Lung (tissue), 12 donors: ENCODE measurements around the gene C11orf71. TPM values are rescaled to one million over a fixed set of nuclear protein-coding genes. Genes with fewer than 3 reads are reported as not detected.

Source experiments
- ATAC-seq: fragments of 200-7000 bp; cut with Tn5 transposase; one replicate; pipeline ENCODE4 v1.9.1; 2020; ENCODE audit warnings: moderate number of reproducible peaks; ENCODE audit not compliant: insufficient read depth, low FRiP score
- DNase-seq, 3 donors: peaks; one replicate each; pipeline ENCODE4 v3.0.0-alpha.2; 2013 to 2017
- H3K27ac ChIP-seq, 2 donors: one replicate each; pipeline ENCODE4 v1.5.1; 2013; ENCODE audit warnings: mild to moderate bottlenecking in 2 of 2, moderate library complexity in 2 of 2, control low read depth in 1 of 2, inconsistent platforms in 1 of 2, low read depth in 1 of 2, low read length in 1 of 2
- H3K27me3 ChIP-seq, 3 donors: one replicate each; pipeline ENCODE4 v1.5.1; 2013; ENCODE audit warnings: low read length in 2 of 3; ENCODE audit not compliant: control insufficient read depth in 3 of 3, insufficient read depth in 3 of 3
- H3K36me3 ChIP-seq, 4 donors: one replicate each; pipeline ENCODE4 v1.5.1; 2013; ENCODE audit warnings: low read length in 4 of 4, mild to moderate bottlenecking in 1 of 4, moderate library complexity in 1 of 4; ENCODE audit not compliant: control insufficient read depth in 4 of 4, insufficient read depth in 4 of 4
- H3K4me1 ChIP-seq, 5 donors: one replicate each; pipeline ENCODE4 v1.5.1; 2013; ENCODE audit warnings: low read length in 5 of 5, mild to moderate bottlenecking in 2 of 5, moderate library complexity in 1 of 5; ENCODE audit not compliant: control insufficient read depth in 5 of 5, insufficient read depth in 5 of 5
- H3K4me3 ChIP-seq: one replicate; pipeline ENCODE4 v1.5.1; 2013; ENCODE audit warnings: mild to moderate bottlenecking, control low read depth, moderate library complexity
- H3K9ac ChIP-seq, 2 donors: one replicate each; pipeline ENCODE4 v1.5.1; 2013; ENCODE audit warnings: low read length in 2 of 2, control low read depth in 1 of 2; ENCODE audit not compliant: insufficient read depth in 1 of 2
- H3K9me3 ChIP-seq, 4 donors: one replicate each; pipeline ENCODE4 v1.5.1; 2013; ENCODE audit warnings: low read length in 3 of 4, mild to moderate bottlenecking in 1 of 4, moderate library complexity in 1 of 4; ENCODE audit not compliant: control insufficient read depth in 4 of 4, insufficient read depth in 3 of 4
- WGBS, 2 donors: extraction: QIAGEN DNeasy Blood & Tissue Kit; methylation state at CpG; one replicate each; pipeline ENCODE4 v1.1.7; 2013; 5-methylcytosine and 5-hydroxymethylcytosine counted together
- polyA plus RNA-seq, 2 donors: library from polyadenylated mRNA; stranded (reverse); fragments of 200-250 nt; gene quantifications; one replicate each; pipeline ENCODE4 v1.2.1, GENCODE V29; 2013
- total RNA-seq, 2 donors: library from RNA; depleted of rRNA in 1 of 2; stranded (reverse); fragments of >200 nt in 1 of 2; gene quantifications; one replicate each; pipeline ENCODE4 v1.2.1, GENCODE V29; 2014 to 2021
- TF ChIP-seq, protein P1 (sequence below): IDR thresholded peaks from 2 replicates; pipeline ENCODE4 v1.5.1; 2012; ENCODE audit warnings: mild to moderate bottlenecking; ENCODE audit errors: control extremely low read depth, extremely low read depth
- donor health status: control.
- donor health status: control.
- donor health status: Bipolar disorder and iron deficiency.
- donor health status: healthy.
- donor health status: DM: yes; HTN: yes; CAD: no.

C11orf71 gene
- total and polyA plus RNA-seq, 4 donors, result 10.1 to 14.4 (median 11.2) TPM

DNA sequence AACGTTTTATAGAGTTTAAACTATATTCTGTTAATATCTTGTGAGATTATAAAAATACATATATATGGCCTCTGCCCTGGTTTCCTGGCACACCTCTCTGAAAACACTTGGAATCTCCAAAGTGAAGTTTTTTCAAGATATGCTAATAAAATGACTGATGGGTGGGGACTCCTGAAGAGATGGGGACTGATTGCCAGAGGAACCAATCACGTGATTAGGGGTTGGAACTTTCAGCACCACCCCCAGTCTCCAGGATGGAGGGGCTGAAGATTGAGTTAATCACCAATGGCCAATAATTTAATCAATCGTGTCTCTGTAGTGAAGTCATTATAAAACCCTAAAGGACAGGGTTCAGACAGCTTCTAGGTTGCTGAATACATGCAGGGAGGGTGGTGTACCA, 37.4 kb downstream of the C11orf71 start:
- DNase-seq (no peak), ATAC-seq (no peak)
- Histone ChIP-seq H3K9me3 (no peaks in the 10 kb centered on the region), H3K27ac (no peak overlapping the region), H3K36me3 (no peaks in the 10 kb centered on the region), H3K4me1 (no peaks in the 10 kb centered on the region), H3K9ac (no peak overlapping the region), H3K27me3 (no peaks in the 10 kb centered on the region), H3K4me3 (no peak overlapping the region)
- 69 to 79% methylated on average over 3 of the region's 3 CpGs for WGBS, 2 donors
- TF ChIP-seq, protein P1, sequence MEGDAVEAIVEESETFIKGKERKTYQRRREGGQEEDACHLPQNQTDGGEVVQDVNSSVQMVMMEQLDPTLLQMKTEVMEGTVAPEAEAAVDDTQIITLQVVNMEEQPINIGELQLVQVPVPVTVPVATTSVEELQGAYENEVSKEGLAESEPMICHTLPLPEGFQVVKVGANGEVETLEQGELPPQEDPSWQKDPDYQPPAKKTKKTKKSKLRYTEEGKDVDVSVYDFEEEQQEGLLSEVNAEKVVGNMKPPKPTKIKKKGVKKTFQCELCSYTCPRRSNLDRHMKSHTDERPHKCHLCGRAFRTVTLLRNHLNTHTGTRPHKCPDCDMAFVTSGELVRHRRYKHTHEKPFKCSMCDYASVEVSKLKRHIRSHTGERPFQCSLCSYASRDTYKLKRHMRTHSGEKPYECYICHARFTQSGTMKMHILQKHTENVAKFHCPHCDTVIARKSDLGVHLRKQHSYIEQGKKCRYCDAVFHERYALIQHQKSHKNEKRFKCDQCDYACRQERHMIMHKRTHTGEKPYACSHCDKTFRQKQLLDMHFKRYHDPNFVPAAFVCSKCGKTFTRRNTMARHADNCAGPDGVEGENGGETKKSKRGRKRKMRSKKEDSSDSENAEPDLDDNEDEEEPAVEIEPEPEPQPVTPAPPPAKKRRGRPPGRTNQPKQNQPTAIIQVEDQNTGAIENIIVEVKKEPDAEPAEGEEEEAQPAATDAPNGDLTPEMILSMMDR, result no peak

DNA sequence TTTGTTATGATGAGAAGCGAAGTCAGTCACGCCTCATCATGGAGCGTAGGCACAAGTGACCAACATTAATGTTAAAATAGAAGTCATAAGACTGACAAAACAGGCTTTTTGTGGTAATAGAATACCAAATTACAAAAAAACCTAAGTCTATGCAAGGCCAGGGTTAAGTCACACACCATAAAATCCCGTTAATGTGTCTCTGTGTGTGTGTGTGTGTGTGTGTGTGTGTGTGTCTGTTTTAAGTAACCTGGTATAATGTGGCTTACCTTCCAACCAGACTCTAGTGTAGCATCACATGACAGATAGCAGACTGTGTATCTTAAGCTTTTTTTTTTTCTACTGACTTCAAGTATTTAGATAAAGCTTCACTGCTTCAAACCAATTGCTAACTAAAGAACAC, 38.0 kb downstream of the C11orf71 start:
- Histone ChIP-seq H3K9me3 (no peaks in the 10 kb centered on the region), H3K4me1 (no peaks in the 10 kb centered on the region), H3K27ac (no peak overlapping the region), H3K4me3 (no peak overlapping the region), H3K27me3 (no peaks in the 10 kb centered on the region), H3K9ac (no peak overlapping the region), H3K36me3 (no peaks in the 10 kb centered on the region)
- DNase-seq (no peak), ATAC-seq (no peak)
- TF ChIP-seq, protein P1, result no peak
- 87 to 94% methylated on average over 4 of the region's 4 CpGs for WGBS, 2 donors

DNA sequence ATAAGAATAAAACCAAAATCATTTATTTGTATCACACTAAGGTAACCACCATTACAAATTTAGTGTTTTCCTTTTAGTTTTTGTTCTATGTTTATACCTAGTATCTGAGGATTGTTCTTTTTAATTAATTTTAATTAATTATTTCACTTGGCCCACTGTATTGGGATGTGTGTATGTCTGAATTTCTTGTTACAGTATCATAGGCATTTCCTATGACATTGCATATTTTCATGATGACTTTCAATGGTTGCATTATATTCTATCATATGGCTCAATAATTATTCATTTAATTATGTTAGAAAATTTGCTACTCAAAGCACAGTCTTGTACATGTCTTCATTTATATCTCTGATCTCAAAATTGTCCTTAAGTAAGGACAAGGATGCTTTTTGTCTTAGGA, 41.0 kb downstream of the C11orf71 start:
- no peak overlapping the region for H3K9ac ChIP-seq
- no peak for ATAC-seq
- no peaks in the 10 kb centered on the region for H3K4me1 ChIP-seq
- H3K4me3 ChIP-seq, result no peak overlapping the region
- no peaks in the 10 kb centered on the region for H3K27me3 ChIP-seq
- H3K27ac ChIP-seq, result no peak overlapping the region
- no peak for DNase-seq
- H3K9me3 ChIP-seq, result no peaks in the 10 kb centered on the region
- TF ChIP-seq, protein P1, result no peak
- no peaks in the 10 kb centered on the region for H3K36me3 ChIP-seq

DNA sequence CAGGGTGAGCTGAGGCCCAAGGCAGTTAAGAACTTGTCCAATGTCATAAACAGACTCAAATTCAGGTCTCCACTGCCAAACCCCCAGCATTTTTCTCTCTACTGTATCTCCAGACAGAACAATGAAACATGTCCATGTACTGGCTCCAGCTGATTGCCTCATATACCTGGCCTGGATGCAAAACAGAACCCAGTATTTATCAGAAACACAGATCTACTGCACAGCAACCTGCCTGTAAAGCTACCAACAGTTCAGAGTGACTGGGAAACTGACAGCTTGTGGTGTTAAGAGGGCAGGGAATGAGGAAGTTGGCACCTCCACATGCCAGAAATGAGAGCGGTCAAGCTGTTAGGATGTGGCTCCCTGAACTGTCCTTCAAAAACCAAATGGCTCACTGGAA, 41.6 kb downstream of the C11orf71 start:
- TF ChIP-seq, protein P1, result no peak
- no peak for ATAC-seq
- DNase-seq, result no peak
- Histone ChIP-seq H3K9me3 (no peaks in the 10 kb centered on the region), H3K36me3 (no peaks in the 10 kb centered on the region), H3K4me1 (no peaks in the 10 kb centered on the region), H3K27ac (no peak overlapping the region), H3K27me3 (no peaks in the 10 kb centered on the region), H3K4me3 (no peak overlapping the region), H3K9ac (no peak overlapping the region)
- WGBS, 2 donors, result 17 to 36% methylated on average over 1 of the region's 1 CpG
